Measurements from ENCODE around the gene NDUFAF8.
"Not testable (repeated sequence)": the region's sequence is repeated elsewhere in the genome, so short reads cannot be mapped to it uniquely, and the experiment has no call there.

NDUFAF8 gene

GRCh38 chr17:81223762-81224130 is 15.4 kb upstream of the NDUFAF8 start:
- no peak for DNase-seq (ENCODE audit: low spot score)

- DNase-seq (ENCODE audit: low spot score): not testable (repeated sequence)
These were observed 11.5 kb upstream of the NDUFAF8 start for GRCh38 chr17:81227630-81228029.

GRCh38 chr17:81228420-81228819 is 10.7 kb upstream of the NDUFAF8 start:
- no peak for DNase-seq (ENCODE audit: low spot score)

GRCh38 chr17:81228834-81229665 is 10.1 kb upstream of the NDUFAF8 start:
- no peak for DNase-seq (ENCODE audit: low spot score)

- DNase-seq (ENCODE audit: low spot score): no peak
These were observed 9.5 kb upstream of the NDUFAF8 start for GRCh38 chr17:81229666-81229920.

- no peak for DNase-seq (ENCODE audit: low spot score)
These were observed 8.9 kb upstream of the NDUFAF8 start for GRCh38 chr17:81230043-81230820.

- no peak for DNase-seq (ENCODE audit: low spot score)
These were observed 7.9 kb upstream of the NDUFAF8 start for GRCh38 chr17:81231121-81231645.

GRCh38 chr17:81231766-81232581 is 7.1 kb upstream of the NDUFAF8 start:
- no peak for DNase-seq (ENCODE audit: low spot score)

GRCh38 chr17:81232616-81233241 is 6.4 kb upstream of the NDUFAF8 start:
- no peak for DNase-seq (ENCODE audit: low spot score)

GRCh38 chr17:81233316-81233715 is 5.8 kb upstream of the NDUFAF8 start:
- DNase-seq (ENCODE audit: low spot score): no peak

- no peak for DNase-seq (ENCODE audit: low spot score)
These were observed 5.2 kb upstream of the NDUFAF8 start for GRCh38 chr17:81233811-81234505.

GRCh38 chr17:81234506-81234855 is 4.6 kb upstream of the NDUFAF8 start:
- no peak for DNase-seq (ENCODE audit: low spot score)

GRCh38 chr17:81234940-81235821 is 3.9 kb upstream of the NDUFAF8 start:
- DNase-seq (ENCODE audit: low spot score): no peak

GRCh38 chr17:81235822-81236740 is 3.0 kb upstream of the NDUFAF8 start:
- DNase-seq (ENCODE audit: low spot score): no peak

- DNase-seq (ENCODE audit: low spot score): no peak
These were observed 2.3 kb upstream of the NDUFAF8 start for GRCh38 chr17:81236784-81237183.

GRCh38 chr17:81237591-81238489 is 1.3 kb upstream of the NDUFAF8 start:
- no peak for DNase-seq (ENCODE audit: low spot score)

- no peak for DNase-seq (ENCODE audit: low spot score)
These were observed 666 bp upstream of the NDUFAF8 start for GRCh38 chr17:81238490-81238814.

GRCh38 chr17:81239714-81240555 is 817 bp downstream of the NDUFAF8 start:
- DNase-seq (ENCODE audit: low spot score): no peak
